NCI-H345 treated with DMSO at 0.1 percent for 48 hours (cell line): Measurements from ENCODE around the gene MEOX1.

Experiments used
- DNase-seq: peaks from one replicate; lab custom pipeline; 2025; ENCODE audit not compliant: unreplicated experiment; lab: John Stamatoyannopoulos, UW

MEOX1 gene

GRCh38 chr17:43595466-43595865 is 66.3 kb downstream of the MEOX1 start:
- DNase-seq = no peak

- DNase-seq = no peak
Observed at GRCh38 chr17:43591779-43592562, 69.8 kb downstream of the MEOX1 start.

- DNase-seq = no peak
Observed at GRCh38 chr17:43591001-43591400, 70.7 kb downstream of the MEOX1 start.
